HG03575 (cell line): Measurements from ENCODE around the gene SCFD2.
"Not testable (repeated sequence)": the region's sequence is repeated elsewhere in the genome, so short reads cannot be mapped to it uniquely, and the experiment has no call there.

ENCODE experiments used
- ATAC-seq: cut with Tn5 transposase; IDR thresholded peaks from one replicate; pipeline ENCODE4 v1.9.1; 2021; ENCODE audit not compliant: unreplicated experiment, insufficient number of reproducible peaks, low FRiP score; ENCODE audit errors: extremely low read depth

SCFD2 gene

DNA sequence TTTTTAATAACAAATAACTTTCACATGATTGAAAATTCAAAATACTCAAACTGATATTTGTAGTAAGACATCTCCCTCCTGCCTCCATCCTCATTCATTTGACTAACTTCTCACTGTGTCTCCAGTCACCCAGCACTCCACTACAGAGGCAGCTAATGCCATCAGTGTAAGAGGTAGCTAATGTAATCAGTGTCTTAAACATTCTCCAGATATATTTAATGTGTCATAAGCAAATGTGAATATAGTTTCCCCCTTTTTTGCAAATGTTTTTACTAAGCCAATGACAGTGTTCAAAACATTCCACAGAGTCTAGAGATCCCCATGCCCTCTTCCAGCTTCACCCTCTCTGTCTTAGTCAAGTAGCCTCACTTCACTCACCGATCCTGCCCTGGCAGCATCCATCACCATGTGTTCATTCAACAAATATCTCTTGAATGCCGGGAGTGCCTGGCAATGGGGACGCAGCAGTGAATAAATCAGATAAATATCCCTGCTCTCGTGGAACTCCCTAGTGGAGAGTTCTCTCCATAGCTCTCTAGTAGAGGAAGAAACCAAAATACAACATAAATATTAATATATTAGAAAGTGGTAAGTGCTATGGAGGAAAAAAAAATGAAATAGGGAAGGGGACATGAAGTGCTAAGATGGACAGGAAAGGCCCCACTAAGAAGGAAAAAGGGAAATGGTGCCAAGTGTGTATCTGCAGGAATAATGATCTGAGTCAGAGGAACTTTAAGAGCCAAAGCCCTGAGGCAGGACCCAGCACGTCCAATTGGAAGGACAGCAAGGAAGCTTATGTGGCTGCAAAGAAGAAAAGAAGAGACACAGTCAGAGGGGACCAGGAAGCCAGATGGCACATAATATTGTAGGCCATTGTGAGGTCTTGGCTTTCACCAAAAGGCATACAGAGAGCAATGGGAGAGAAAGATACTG, 18.7 kb downstream of the SCFD2 start:
- no peak for ATAC-seq

DNA sequence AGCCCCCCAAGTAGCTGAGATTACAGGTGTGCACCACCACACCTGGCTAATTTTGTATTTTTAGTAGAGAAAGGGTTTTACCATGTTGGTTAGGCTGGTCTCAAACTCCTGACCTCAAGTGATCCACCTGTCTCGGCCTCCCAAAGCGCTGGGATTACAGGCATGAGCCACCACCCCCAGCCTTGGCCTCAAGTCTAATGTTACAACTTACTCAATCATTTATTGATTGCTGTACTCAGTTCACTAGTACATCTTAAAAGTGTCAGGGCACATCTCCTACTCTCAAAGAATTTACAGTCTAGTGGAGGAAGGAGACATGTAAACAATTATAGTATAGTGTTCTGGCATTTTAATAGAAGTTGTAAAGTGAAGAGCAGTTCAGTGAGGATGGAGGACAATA, 19.5 kb downstream of the SCFD2 start:
- not testable (repeated sequence) for ATAC-seq

DNA sequence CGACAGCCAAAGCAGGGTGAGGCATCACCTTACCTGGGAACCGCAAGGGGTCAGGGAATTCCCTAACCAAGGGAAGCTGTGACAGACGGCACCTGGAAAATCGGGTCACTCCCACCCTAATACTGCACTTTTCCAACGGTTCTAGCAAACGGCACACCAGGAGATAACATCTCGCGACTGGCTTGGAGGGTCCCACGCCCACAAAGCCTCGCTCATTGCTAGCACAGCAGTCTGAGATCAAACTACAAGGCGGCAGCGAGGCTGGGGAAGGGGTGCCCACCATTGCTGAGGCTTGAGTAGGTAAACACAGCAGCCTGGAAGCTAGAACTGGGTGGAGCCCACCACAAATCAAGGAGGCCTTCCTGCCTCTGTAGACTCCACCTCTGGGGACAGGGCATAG, 25.7 kb downstream of the SCFD2 start:
- ATAC-seq, result not testable (repeated sequence)

DNA sequence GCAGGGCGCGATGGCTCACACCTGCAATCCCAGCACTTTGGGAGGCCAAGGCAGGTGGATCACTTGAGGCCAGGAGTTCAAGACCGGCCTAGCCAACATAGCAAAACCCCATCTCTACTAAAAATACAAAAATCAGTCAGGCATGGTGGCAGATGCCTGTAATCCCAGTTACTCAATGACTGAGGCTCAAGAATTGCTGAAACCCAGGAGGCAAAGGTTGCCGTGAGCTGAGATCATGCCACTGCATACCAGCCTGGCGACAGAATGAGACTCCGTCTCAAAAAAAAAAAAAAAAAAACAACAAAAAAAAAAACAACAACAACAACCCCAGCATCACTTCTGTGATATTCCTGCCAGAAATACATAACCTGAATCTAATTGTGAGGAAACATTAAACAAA, 30.9 kb downstream of the SCFD2 start:
- not testable (repeated sequence) for ATAC-seq

DNA sequence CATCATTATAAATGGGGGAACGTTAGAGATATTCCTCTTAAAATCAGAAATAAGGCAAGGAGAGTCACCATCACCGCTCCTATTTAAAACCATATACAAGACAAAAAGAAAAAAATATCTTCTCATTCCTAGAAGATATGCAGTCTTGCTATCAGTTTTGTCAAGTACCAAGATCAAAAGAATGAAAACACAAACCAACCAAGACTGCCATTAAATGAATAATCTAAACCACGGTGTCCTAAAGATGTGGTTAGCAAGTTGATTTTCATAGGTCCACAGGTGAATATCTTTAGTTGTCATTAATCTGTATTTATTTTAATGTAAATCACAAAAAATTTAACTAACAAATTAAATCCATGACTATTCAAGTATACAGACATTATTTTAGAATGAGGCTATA, 39.3 kb downstream of the SCFD2 start:
- ATAC-seq, result no peak

DNA sequence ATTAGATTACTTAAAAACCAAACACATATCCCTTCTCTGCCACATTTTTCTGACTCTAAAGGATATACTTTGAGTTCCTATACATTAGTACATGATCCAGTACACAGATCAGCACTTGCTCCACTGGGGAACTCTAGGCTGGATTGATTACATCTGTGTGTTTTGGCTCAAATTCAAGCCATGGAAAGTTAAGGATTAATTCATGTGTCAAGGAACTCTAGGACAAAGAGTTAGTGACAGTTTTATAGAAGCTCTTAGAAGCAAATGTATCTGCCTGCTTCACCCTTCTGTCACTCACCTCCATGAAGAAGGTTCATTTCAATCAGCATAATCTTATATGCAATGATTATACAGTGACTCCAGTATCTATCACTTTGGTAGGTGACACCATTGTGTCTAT, 43.2 kb downstream of the SCFD2 start:
- no peak for ATAC-seq

DNA sequence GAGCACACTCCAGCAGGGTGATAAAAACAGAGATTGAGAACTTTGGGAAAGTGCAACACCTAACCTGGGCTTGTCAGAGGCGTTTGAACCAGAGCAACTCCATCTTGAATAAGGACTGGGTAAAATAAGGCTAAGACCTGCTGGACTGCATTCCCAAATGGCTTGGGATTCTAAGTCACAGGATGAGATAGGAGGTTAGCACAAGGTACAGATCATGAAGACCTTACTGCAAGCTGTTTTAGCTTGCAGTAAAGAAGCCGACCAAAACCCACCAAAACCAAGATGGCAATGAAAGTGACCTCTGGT, 43.9 kb downstream of the SCFD2 start:
- no peak for ATAC-seq

DNA sequence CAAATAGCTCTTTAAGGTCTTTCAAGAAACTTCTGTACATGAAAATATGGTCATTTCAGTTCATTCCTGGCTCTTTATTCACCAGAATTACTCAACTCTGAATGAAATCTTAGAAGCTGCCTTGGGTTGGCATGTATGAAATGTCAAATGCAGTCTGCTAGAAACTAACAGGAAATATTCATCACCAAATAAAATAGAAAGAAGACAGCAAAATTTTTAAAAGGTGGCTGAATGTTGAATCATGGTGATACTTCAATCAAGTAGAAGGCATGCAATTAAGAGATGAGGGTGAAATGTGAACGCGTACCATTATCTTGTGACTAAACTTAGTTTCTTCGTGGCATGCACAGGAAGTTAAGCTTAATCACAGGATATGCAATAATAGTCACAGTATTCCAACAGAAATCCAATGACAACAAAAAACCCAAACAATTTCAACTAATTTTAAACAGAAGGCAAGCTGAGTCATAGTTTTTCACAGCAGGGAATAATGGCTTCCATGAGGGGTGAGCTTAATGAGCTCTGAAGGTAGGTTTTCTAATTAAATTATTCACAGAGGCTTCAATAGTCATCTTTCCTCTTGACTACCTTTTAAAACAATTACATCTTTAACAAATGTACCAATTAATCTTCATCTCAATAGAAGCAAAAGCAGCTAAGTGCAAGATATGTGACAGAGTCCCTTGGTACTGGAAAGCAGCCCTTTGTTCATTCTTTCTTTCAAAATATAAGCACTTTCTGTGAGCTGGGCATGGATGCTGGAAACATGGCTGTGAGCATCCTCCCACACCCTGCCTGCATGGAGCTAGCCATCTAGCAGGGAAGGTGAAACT, 44.5 kb downstream of the SCFD2 start:
- ATAC-seq, result no peak

DNA sequence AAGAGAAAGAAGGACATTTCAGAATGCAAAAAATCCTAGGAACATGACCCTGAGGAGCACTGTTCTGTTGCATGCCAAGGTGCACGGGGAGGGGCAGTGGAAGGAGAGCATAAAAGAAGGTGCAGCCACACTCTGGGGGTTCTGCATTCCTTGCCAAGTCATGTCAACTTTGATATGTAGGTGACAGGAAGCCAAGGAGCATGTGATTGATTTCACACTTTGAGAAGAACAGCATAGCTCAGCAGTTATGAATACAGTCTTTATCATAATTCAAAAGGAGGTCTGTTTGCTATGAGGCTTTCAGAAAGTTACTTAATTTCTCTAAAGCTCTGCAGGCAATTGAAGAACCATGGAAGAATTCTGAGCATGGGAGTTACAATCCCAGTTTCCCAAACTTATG, 50.6 kb downstream of the SCFD2 start:
- ATAC-seq, result no peak

DNA sequence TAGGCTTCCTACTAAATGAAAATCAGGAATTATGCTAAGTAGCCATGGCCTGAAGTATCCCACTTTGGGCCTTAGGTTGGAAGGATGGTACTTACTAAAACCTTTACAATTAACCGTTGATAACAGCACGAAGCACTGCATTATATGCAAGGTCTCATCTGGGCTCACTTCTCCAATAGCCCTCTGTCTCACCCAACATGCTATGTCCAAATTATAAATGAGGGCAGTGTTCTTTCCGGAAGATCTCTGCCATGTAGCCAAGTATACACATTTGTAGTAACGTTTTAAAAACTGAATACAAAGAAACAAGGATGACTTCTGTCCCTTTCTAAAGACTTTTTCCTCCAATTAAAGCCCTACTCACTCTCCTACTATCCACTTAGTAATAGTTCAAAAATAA, 51.6 kb downstream of the SCFD2 start:
- no peak for ATAC-seq

DNA sequence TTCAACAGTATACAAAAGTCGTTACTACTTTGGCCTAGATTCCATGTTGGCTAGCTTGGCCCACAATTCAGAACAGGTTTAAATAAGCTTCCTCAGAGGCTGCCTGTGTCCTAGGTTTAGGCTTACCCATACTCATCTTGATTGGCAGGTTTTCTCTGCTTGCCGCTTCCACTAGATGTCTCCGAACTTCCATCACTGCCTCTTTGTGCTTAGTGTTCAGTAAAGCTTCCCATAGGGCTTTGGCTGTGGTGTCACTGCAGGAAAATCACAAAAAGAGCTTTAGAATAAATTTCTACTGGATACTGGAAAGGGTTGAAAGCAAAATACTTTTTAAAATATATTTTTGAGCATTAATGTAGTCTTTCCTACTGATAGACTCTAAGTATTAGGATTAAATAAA, 52.4 kb downstream of the SCFD2 start:
- no peak for ATAC-seq

DNA sequence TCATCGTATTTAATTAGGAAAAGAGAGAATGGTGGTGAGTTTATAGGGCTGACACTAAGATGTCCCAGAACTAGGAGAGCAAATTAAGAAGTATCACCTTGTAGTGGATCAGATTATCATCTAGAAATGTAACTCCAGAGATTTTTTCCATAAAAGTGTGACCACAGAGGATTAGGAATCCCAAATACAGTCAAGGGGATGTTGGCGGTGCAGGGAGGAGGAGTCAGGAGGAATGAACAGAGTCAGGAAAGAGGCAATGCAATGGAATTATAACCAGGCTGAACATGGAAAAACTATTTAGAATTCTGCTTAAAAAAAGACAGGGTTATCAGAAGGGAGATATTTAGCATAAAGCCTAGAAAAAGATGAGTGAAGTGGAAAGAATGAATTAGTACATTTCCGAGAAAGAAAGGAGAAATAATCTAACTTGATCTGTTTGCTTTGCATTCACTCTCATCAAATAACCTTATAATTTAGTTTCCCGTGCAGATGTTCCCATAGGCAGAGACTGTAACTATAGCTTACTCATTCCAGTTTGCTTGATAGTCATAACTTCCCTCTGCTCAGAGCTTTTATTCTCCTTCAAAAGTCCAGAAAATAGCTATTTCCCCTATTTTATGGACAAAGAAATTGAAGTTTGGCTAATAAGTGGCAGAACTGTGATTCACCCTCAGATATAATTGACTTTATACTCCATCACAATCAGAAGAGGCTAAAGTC, 56.4 kb downstream of the SCFD2 start:
- ATAC-seq, result no peak

DNA sequence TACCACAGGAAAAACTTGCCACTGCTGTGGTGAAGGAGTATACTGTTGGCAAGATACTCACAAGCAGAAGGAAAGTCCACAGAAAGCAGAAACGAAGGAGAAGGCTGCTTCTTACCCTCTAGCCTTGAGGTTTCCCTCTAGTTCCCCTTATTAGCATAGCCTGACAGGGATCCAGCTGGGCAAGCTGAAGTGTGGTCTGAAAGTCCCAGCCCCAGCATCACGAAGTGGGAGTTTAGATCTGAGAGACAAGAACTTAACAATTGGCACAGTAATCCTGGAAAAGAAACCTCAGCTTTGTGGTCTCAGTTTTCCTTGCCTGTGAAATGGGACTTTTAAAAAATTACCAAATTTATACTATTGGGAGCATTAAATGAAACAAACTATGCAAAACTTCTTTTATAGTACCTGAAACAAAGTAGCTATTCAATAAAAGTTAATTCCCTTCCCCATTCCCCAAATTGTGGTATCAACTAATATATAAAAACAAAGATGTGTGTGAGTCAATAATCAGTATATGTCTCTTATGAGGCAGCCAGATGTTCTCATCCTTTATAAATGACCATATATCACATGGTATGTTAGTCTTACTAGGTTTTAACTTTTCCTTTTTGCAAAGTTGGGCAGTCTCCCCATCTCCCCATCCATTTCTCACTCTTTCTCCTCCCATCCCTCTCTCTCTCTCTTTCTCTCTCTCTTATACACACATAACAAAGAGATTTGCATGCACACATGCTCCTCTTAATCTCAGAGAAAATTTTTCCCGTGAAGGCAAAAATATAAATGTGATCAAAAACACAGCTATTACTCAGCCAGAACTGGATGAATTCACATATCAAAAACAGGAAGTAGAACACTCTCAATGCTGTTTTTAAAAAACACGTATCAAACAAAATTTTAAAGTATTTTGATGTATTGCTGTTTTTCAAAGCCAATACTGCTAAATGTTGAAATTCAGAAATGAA, 57.8 kb downstream of the SCFD2 start:
- ATAC-seq, result no peak

DNA sequence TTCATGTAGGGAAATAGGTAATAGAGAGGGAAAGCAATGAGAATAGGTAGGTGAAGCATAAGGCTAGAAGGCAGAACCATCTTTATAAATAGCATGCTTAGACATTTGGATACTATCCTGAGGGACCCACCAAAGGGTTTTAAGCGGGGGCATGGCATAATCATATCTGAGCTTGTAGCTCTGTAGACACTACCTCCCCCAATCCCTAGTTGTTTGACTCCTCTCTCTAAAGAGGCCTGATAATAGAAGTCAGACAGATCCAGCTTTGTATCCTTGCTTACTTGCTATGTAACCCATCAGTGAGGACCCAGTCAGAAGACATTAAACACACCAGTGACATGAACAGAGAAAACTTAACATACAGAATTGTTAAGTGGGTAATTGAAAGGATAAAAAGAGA, 58.7 kb downstream of the SCFD2 start:
- ATAC-seq, result no peak

DNA sequence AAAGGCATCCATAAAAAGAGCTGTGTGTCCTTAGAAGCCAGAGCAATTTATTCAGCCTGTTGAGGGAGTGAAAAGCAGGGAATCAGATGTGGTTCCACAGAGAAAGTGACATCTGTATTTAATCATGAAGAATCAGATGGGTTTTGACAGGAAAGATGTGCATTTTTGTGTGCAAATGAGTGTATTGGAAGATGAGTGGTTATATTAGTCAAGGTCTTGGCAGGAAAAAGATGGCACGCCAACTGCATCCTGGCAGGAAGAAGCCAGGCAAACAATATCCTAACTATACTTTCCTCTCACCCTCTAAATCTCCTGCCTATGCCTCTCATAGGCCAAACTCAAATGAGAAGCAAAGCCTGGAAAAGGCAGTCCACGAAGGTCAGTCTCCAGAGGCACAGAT, 59.1 kb downstream of the SCFD2 start:
- no peak for ATAC-seq

DNA sequence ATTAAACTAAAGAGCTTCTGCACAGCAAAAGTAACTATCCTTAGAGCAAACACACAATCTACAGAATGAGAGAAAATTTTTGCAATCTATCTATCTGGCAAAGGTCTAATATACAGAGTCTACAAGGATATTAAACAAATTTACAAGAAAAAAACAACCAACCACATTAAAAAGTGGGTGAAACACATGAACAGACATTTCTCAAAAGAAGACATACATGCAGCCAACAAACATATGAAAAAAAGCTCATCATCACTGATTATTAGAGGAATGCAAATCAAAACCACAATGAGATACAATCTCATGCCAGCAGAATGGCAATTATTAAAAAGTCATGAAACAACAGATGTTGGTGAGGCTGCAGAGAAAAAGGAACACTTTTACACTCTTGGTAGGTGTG, 73.7 kb downstream of the SCFD2 start:
- not testable (repeated sequence) for ATAC-seq

DNA sequence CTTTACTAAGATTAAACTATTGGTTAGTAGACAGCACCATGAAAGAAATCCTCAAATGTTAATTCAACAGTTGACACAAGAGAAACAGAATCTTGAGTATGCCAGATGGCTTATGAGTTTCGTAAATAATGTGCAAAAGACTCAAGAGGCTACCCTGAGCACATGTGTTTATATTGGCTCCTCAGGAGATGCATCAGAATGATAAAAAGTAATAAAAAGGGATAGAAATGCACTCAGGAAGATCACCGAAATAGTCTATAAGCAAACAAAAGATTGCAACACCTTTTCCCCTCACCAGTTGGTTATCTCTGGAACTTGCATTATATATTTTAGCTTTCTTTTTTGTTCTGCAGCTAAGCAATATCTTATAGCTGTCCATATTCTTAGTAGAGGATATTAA, 84.4 kb downstream of the SCFD2 start:
- ATAC-seq, result no peak

DNA sequence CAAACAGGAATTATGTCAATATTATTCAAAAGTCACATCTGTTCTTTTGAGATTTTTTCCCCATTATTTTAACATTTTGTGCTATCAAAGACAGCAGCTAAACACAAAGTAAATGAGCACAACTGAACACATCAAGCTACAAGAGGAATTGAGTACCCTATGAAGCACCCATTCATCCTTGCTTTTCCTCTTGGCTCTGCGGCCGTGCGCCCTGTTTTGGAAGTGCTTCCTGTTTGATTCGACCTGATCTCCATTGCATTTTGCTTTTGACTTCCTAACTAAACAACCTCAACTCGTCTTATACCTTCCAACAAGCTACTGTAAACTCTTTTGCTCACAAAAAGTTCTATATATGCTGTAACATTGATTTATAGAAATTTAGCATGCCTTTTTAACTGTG, 85.0 kb downstream of the SCFD2 start:
- ATAC-seq, result no peak
